GM19455 (cell line): Measurements from ENCODE around the gene ZNF512B.
A peak's percentile ranks its signal among the peaks of the same experiment; 100 is the strongest.
"Not testable (repeated sequence)": the region's sequence is repeated elsewhere in the genome, so short reads cannot be mapped to it uniquely, and the experiment has no call there.

Source experiments
- ATAC-seq: cut with Tn5 transposase; IDR thresholded peaks from one replicate; pipeline ENCODE4 v1.9.1; 2021; ENCODE audit not compliant: unreplicated experiment

ZNF512B gene

DNA sequence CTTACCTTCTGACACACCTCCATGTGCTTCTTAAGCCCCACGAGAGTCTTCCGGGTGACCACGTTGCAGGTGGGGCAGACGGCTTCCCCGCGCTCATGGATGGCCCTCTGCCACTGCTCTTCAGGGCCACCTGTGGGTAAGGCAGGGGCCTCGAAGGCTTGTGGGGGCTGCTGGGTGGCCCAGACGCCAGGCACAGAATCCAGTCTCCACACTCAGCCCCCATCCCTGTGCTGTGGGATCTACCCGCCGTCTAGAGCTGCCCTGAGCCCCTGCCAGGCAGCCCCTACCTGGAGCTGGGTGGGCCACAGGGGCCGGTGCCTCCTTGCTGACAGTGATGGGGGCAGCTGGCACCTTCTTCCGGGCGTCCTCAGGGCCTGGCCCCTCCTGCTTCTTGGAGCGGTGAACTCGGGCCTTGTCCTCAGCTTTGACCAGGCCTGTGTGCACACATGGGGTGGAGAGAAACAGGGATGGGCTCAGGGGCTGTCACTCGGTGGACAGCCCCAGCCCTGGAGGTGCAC, 5.9 kb downstream of the ZNF512B start:
- ATAC-seq = no peak

- ATAC-seq = no peak
These were observed 6.4 kb downstream of the ZNF512B start for GRCh38 chr20:63963348-63963741.

GRCh38 chr20:63962426-63963347, 7.0 kb downstream of the ZNF512B start:
- ATAC-seq = no peak

DNA sequence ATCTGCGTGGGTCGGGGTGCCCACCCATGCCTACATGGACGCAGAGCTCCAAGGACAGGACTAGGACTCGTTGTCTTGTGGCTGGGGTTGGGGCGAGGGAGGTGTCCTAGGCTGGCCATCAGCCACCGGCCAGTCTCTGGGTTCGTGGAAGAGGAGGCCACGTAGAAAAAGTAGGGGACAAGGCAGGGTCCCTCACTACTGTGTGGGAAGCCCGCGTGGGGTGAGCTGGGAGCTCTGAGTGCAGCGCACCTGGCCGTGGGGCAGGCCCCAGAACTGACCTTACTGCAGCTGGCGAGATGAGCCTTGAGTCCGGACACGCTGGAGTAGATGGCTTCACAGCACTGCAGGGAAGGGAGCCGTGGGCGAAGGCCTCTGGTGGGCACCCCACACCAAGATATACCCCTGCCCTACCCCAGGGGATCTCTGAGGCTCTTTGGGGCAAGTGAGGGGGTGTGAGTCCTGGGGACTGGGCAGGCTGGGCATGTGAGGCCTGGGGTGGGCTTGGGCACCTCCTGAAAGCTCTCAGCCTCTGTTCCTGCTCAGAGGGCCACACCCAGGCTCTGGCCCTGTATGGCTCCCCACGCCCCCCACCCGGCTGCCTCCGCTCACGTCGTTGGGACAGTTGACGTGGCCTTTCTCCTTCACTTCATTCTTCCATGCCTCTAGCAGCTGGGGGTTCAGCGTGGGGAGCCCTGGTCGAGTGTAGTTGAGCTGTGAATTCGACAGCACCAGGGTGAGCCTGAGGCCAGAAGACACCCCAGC, 7.9 kb downstream of the ZNF512B start:
- ATAC-seq = no peak

DNA sequence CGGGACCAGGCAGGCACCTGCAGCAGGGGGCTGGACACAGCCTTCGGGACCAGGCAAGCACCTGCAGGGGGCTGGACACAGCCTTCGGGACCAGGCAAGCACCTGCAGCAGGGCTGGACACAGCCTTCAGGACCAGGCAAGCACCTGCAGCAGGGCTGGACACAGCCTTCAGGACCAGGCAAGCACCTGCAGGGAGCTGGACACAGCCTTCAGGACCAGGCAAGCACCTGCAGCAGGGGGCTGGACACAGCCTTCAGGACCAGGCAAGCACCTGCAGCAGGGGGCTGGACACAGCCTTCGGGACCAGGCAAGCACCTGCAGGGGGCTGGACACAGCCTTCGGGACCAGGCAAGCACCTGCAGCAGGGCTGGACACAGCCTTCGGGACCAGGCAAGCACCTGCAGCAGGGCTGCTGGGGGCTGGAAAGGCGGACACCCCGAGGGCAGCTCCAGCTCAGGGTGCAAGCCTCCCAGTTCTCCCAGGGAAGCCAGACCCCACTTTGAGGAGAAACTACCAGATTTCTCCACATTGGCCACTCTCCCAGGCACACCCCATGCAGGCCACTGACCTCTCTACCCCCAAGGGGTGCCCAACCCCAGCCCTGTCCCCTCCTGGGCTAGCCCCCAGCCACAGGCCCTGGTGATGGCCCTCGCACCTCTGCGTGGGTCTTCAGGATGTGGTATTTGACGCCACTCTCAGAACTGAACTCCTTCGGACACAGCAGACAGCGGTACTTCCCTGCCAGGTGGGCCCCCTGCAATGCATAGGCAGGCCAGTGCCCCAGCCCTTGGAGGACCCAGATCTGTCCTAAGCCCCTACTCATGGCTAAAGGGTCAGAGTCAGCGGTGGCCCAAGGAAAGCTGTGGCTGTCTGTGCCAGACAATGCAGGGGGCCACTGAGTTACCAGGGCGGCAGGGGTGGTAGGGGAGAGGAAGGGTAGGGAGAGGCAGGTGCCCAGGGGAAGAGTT, 8.8 kb downstream of the ZNF512B start:
- ATAC-seq = not testable (repeated sequence)

- no peak for ATAC-seq
These were observed 10.0 kb downstream of the ZNF512B start for GRCh38 chr20:63959699-63960075.

DNA sequence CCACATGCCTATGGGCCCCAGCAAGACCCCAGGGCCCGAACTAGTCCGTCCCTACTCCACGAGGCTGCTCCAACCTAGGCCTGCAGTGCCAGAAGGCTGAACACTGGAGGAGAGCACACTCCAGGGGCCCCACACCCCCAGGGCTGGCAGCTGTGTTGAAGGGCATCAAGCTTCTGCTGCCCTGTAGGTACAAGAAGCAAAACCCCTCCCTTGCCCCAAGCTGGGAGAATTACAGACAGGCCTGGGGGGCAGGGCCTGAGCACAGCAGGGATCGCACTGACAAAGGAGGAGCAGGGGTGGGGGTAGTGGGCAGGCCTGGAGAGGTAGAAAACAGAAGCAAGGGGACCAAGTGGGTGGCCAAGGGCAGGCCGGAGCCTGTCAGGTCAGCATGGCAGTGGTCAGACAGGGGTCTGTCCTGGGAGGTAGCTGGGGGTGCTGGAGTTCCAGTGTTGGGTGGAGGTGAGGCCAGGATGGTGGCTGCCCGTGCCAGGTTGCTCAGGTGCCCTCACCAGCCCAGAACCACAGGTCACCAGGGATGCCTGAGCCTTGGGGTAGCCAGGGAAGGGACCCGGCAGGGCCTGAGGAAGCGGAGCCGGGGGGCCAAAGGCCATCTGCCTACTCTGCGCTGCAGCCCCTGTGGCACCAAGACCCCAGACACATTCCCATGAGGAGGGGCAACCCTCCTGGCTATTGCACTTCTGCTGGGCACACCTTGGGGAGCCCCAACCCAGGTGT, 10.6 kb downstream of the ZNF512B start:
- no peak for ATAC-seq

DNA sequence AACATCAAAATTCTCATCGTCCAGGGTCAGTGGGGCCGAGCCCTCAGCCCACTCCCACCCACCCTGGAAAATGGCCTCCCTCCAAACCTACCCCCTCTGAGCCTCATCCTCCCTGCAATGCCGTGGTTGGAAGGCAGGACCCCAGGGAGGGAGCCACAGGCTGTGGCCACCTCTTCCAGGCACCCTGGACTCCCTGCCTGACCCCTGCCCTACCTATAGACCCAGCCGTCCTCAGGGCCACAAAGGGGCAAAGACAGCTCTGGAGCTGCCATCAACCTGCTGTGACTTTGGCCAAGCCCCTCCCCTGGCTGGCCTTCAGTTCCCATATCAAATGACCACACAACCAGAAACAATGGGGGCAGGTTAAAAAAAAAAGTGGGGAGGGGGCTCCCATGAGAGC, 11.3 kb downstream of the ZNF512B start:
- no peak for ATAC-seq

DNA sequence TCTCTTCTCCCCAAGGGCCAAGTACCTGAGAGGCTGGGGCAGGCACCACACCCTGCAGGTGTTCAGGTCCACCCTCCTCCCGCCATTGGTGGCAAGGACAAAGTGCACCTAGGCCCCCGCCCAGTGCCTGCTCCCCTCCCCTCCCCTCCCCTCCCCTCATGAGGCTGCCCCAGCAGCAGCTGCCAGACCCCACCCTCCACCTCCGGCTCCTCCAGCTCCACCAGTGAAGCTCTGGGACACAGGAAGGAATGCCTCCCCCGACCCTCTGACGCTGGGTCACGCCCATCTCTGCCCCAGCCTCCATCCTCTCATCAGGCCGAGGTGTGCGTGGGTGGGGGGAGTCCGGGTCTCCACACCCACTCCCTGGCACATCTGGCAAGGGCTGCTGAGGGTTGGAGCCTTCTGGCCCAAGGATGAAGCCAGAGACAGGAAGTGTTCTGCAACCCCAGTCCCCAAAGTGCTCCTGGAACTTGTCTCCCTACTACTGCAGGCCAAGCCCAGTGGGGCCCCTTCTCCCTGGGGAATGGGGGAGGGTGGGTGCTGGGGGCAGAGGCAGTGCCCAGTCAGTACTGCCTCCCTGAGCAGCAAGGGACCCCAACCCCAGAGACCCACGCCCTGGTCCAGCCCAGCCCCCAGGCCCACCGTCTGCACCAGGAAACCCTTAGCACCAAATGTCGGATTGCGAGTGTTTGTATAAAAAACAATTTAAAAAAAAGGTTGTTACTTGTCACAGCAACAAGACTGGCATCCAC, 11.9 kb downstream of the ZNF512B start:
- ATAC-seq = no peak

- ATAC-seq = peak; percentile 20
These were observed 12.6 kb downstream of the ZNF512B start for GRCh38 chr20:63957004-63957689.

DNA sequence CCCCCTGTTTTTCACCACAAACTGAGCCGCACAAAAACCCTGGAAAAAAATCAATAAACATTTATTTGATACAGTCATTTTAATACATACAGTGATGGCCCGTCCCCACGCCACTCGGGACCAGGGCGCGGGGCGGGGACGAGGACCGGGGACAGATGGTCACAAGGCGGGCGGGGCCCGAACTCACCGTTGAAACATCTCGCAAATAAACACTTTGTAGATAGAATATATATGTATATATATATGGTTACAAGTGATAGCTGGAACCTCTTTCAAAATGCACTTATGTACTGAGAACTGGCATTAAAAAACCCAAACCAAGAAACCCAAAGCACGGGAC, 13.1 kb downstream of the ZNF512B start:
- ATAC-seq = peak; percentile 11

DNA sequence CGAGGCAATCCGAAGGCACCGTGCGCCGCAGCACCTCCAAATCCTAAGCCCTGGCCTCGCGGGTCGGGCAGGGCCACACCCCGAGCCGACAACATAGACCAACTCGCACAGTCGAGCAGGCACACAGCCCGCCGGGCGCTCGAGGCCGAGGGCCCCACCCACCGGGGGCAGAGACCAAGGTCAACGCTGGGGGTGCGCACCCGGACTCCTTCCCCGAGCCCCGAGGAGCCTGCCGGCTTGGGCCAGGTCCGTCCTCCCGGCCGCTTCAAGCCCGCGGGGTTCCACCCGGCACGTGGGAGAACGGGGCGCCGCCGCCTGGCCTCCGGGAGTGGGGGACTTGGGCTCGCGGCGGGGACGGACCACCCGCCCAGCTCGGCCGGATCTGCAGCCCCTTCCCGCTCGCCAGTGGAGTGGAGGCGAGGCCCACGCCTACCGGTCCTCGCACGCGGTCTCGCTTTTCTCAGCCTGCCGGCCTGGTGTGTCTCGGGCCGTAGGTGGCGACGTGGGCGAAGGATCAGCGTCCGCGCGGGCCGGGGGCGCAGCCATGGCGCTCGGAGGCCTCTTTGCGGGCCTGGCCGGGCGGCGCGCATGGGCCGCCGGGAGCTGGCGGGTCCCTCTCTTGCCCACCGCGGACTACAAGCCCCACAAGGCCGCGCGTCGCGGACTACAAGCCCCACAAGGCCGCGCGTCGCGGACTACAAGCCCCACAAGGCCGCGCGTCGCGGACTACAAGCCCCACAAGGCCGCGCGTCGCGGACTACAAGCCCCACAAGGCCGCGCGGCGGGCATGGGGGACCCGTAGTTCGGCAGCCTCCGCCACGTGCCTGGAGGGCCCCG, 13.7 kb downstream of the ZNF512B start, which contains the start of gene UCKL1:
TSS of gene UCKL1 (minus strand) at position 590 of the 837 bp plus-strand sequence. CDS start at position 546, 44 bp downstream.
- peak; percentile 66 for ATAC-seq

- ATAC-seq = peak; percentile 12
These were observed 14.4 kb downstream of the ZNF512B start for GRCh38 chr20:63955281-63955826.

GRCh38 chr20:63953764-63954429, 15.8 kb downstream of the ZNF512B start:
- ATAC-seq = no peak

DNA sequence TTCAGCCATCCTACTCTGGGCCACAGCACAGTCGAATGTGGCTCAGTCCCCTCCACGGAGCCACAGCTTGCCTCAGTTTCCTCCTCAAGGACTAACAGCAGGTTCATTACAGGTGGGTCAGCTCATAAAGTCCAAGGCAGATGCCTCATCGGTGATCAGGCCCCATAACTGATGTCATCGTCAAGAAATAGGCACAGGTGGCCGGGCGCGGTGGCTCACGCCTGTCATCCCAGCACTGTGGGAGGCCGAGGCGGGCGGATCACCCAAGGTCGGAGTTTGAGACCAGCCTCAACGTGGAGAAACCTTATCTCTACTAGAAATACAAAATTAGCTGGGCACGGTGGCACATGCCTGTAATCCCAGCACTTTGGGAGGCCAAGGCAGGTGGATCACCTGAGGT, 17.0 kb downstream of the ZNF512B start:
- ATAC-seq = no peak

- ATAC-seq = no peak
These were observed 17.6 kb downstream of the ZNF512B start for GRCh38 chr20:63952210-63952535.
